Naive thymus-derived CD4-positive, alpha-beta T cell (primary cell): Measurements from ENCODE around the gene TLE6. TPM values are rescaled to one million over a fixed set of nuclear protein-coding genes. Genes with fewer than 3 reads are reported as not detected.
"Not testable (repeated sequence)": the region's sequence is repeated elsewhere in the genome, so short reads cannot be mapped to it uniquely, and the experiment has no call there.

Source experiments
- ATAC-seq: fragments of 150-1000 bp; cut with Tn5 transposase; 2 replicates; pipeline ENCODE4 v1.10.0; 2021; ENCODE audit warnings: mild to moderate bottlenecking, moderate library complexity
- CTCF ChIA-PET: fragments of 350-600 bp; sonication (Branson Sonifier 250); formaldehyde crosslinking; loops from one replicate; lab custom pipeline; 2021; ENCODE audit warnings: antibody characterized with exemption; lab: Charles Lee
- POLR2A ChIA-PET: fragments of 350-600 bp; sonication (Branson Sonifier 250); formaldehyde crosslinking; loops from one replicate; lab custom pipeline; 2021; ENCODE audit warnings: antibody characterized with exemption, inconsistent platforms; lab: Charles Lee
- DNase-seq, 9 donors: peaks; one replicate each; pipeline versions ENCODE4 v3.0.0 to v3.0.0-alpha.2; 2020 to 2022; ENCODE audit warnings: mixed read lengths in 1 of 9
- H3K27ac ChIP-seq: one replicate; pipeline ENCODE4 v1.7.0; 2013; ENCODE audit warnings: mild to moderate bottlenecking, low read depth, low read length, moderate library complexity
- H3K27me3 ChIP-seq, 2 donors: one replicate each; pipeline ENCODE4 v1.7.0; 2013; ENCODE audit warnings: low read length in 2 of 2, mild to moderate bottlenecking in 2 of 2, moderate library complexity in 2 of 2; ENCODE audit not compliant: control insufficient read depth in 2 of 2, insufficient read depth in 2 of 2
- H3K36me3 ChIP-seq, 3 experiments: 1 replicate in 2 of 3; 2 replicates in 1 of 3; pipeline ENCODE4 v1.7.0; 2013; ENCODE audit warnings: low read length in 3 of 3, mild to moderate bottlenecking in 3 of 3, moderate library complexity in 1 of 3; ENCODE audit not compliant: insufficient read depth in 3 of 3, control insufficient read depth in 2 of 3
- H3K4me1 ChIP-seq, 2 donors: one replicate each; pipeline ENCODE4 v1.7.0; 2013; ENCODE audit warnings: low read length in 2 of 2, mild to moderate bottlenecking in 2 of 2, moderate library complexity in 1 of 2; ENCODE audit not compliant: control insufficient read depth in 2 of 2, insufficient read depth in 2 of 2
- H3K4me3 ChIP-seq: 2 replicates; pipeline ENCODE4 v1.7.0; 2013; ENCODE audit warnings: mild to moderate bottlenecking, low read length
- H3K9me3 ChIP-seq, 3 experiments: 1 replicate in 2 of 3; 2 replicates in 1 of 3; pipeline ENCODE4 v1.7.0; 2013; ENCODE audit warnings: low read length in 3 of 3; ENCODE audit not compliant: control insufficient read depth in 2 of 3
- H3K27ac Mint-ChIP-seq, 9 donors: one replicate each; pipeline ENCODE4 v1.8.0; 2020 to 2022; ENCODE audit warnings: mixed read lengths in 9 of 9, mild to moderate bottlenecking in 8 of 9, moderate library complexity in 5 of 9, inconsistent platforms in 2 of 9
- H3K27me3 Mint-ChIP-seq, 5 donors: one replicate each; pipeline ENCODE4 v1.8.0; 2021 to 2022; ENCODE audit warnings: mixed read lengths in 5 of 5, mild to moderate bottlenecking in 1 of 5
- H3K36me3 Mint-ChIP-seq, 5 donors: one replicate each; pipeline ENCODE4 v1.8.0; 2020 to 2022; ENCODE audit warnings: mixed read lengths in 5 of 5, mild to moderate bottlenecking in 3 of 5, inconsistent platforms in 1 of 5
- H3K4me1 Mint-ChIP-seq, 7 donors: one replicate each; pipeline ENCODE4 v1.8.0; 2020 to 2022; ENCODE audit warnings: mixed read lengths in 7 of 7, mild to moderate bottlenecking in 3 of 7, inconsistent platforms in 1 of 7
- H3K4me3 Mint-ChIP-seq, 10 donors: one replicate each; pipeline ENCODE4 v1.8.0; 2020 to 2022; ENCODE audit warnings: mild to moderate bottlenecking in 10 of 10, mixed read lengths in 10 of 10, moderate library complexity in 6 of 10, inconsistent platforms in 2 of 10
- H3K9me3 Mint-ChIP-seq, 11 donors: one replicate each; pipeline ENCODE4 v1.8.0; 2020 to 2022; ENCODE audit warnings: mixed read lengths in 11 of 11, mild to moderate bottlenecking in 4 of 11, inconsistent platforms in 1 of 11, moderate library complexity in 1 of 11
- intact Hi-C, 2 donors: fragments of 100-400 bp; cut with micrococcal nuclease; formaldehyde crosslinking; loops; one replicate each; pipeline ENCODE4 v1.15.1; 2023
- polyA plus RNA-seq, 2 donors: library from polyadenylated mRNA; unstranded; fragments of 300-500 nt; fragmentation: Illumina TruSeq; gene quantifications; one replicate each; pipeline ENCODE4 v1.2.3, GENCODE V29; 2021
- total RNA-seq, 6 experiments: library from RNA in 5 of 6; stranded (reverse) in 5 of 6; gene quantifications; 1 replicate in 5 of 6; 2 replicates in 1 of 6; pipeline ENCODE4 v1.2.3 and lab custom pipeline; 2021 to 2026

The TLE6 gene
- total and polyA plus RNA-seq, 7 experiments from 2014 or later, result 0.52 to 0.64 (median 0.60) TPM; not detected in 4

GRCh38 chr19:3008994-3009393 lies 31.6 kb downstream of the TLE6 start:
- H3K4me1 Mint-ChIP-seq, result peaks cover 0 to 2% (median 0%) of the 10 kb centered on the region in 7 donors
- Histone ChIP-seq H3K9me3 (no peaks in the 10 kb centered on the region), H3K27me3 (no peaks in the 10 kb centered on the region), H3K36me3 (peaks cover 0 to 59% (median 8%) of the 10 kb centered on the region in 3 experiments), H3K4me1 (no peaks in the 10 kb centered on the region), H3K4me3 (no peak overlapping the region), H3K27ac (no peak overlapping the region)
- ATAC-seq, result no peak
- intact Hi-C loops, result no loop called here
- DNase-seq, result no peak
- no peak overlapping the region for H3K4me3 Mint-ChIP-seq
- peaks cover 0 to 2% (median 0%) of the 10 kb centered on the region in 11 donors for H3K9me3 Mint-ChIP-seq
- CTCF ChIA-PET, result no interaction called here
- H3K36me3 Mint-ChIP-seq, result peaks cover 0 to 26% (median 0%) of the 10 kb centered on the region in 5 donors
- POLR2A ChIA-PET, result no interaction called here
- H3K27ac Mint-ChIP-seq, result no peak overlapping the region
- H3K27me3 Mint-ChIP-seq, result no peaks in the 10 kb centered on the region

- peaks cover 0 to 57% (median 5%) of the 10 kb centered on the region in 3 experiments for H3K36me3 ChIP-seq
- no peaks in the 10 kb centered on the region for H3K9me3 Mint-ChIP-seq
- no peak overlapping the region for H3K4me3 Mint-ChIP-seq
- intact Hi-C loops, result no loop called here
- POLR2A ChIA-PET, result no interaction called here
- H3K27ac Mint-ChIP-seq, result no peak overlapping the region
- CTCF ChIA-PET, result no interaction called here
- peaks cover 0 to 2% (median 0%) of the 10 kb centered on the region in 7 donors for H3K4me1 Mint-ChIP-seq
- H3K4me3 ChIP-seq, result no peak overlapping the region
- peaks cover 0 to 30% (median 0%) of the 10 kb centered on the region in 5 donors for H3K36me3 Mint-ChIP-seq
- H3K27me3 Mint-ChIP-seq, result no peaks in the 10 kb centered on the region
- H3K27me3 ChIP-seq, result no peaks in the 10 kb centered on the region
- ATAC-seq, result no peak
- H3K9me3 ChIP-seq, result no peaks in the 10 kb centered on the region
- no peak overlapping the region for H3K27ac ChIP-seq
- no peaks in the 10 kb centered on the region for H3K4me1 ChIP-seq
- no peak for DNase-seq
Measured at GRCh38 chr19:3010871-3011270, 33.5 kb downstream of the TLE6 start.

- POLR2A ChIA-PET, H3K27ac Mint-ChIP-seq, H3K4me3 Mint-ChIP-seq, H3K4me3 ChIP-seq, H3K27me3 ChIP-seq, H3K9me3 ChIP-seq, H3K9me3 Mint-ChIP-seq, H3K4me1 ChIP-seq, CTCF ChIA-PET, H3K27me3 Mint-ChIP-seq, H3K27ac ChIP-seq, intact Hi-C loops, H3K4me1 Mint-ChIP-seq, ATAC-seq, DNase-seq: not testable (repeated sequence)
- peaks cover 0 to 30% (median 0%) of the 10 kb centered on the region in 5 donors for H3K36me3 Mint-ChIP-seq
- peaks cover 0 to 57% (median 5%) of the 10 kb centered on the region in 3 experiments for H3K36me3 ChIP-seq
Measured at GRCh38 chr19:3012059-3012458, 34.7 kb downstream of the TLE6 start.

- no peak for ATAC-seq
- H3K4me1 Mint-ChIP-seq, result peaks cover 0 to 2% (median 0%) of the 10 kb centered on the region in 7 donors
Measured at GRCh38 chr19:3012621-3013262, 35.4 kb downstream of the TLE6 start.

GRCh38 chr19:3013263-3013725 lies 35.9 kb downstream of the TLE6 start:
- ATAC-seq (no peak), DNase-seq (no peak)
- Mint-ChIP-seq H3K4me3 (no peak overlapping the region), H3K9me3 (no peaks in the 10 kb centered on the region), H3K4me1 (peaks cover 0 to 2% (median 0%) of the 10 kb centered on the region in 7 donors), H3K36me3 (peaks cover 0 to 30% (median 0%) of the 10 kb centered on the region in 5 donors), H3K27ac (no peak overlapping the region), H3K27me3 (no peaks in the 10 kb centered on the region)
- Histone ChIP-seq H3K9me3 (no peaks in the 10 kb centered on the region), H3K27ac (no peak overlapping the region), H3K36me3 (peaks cover 0 to 59% (median 5%) of the 10 kb centered on the region in 3 experiments), H3K4me1 (no peaks in the 10 kb centered on the region), H3K4me3 (no peak overlapping the region), H3K27me3 (no peaks in the 10 kb centered on the region)
- intact Hi-C loops, result no loop called here
- ChIA-PET CTCF (interaction anchor here (0.6 kb wide), 1 partner anchor 61 kb away, joined by 3 read pairs; no protein-coding TSS in a partner anchor), POLR2A (interaction anchor here (1.1 to 1.3 kb wide), 2 partner anchors 9 to 11 kb away, joined by 3 read pairs; no protein-coding TSS in a partner anchor)

More at GRCh38 chr19:3012621-3013262, 35.4 kb downstream of the TLE6 start:
- no peaks in the 10 kb centered on the region for H3K27me3 Mint-ChIP-seq
- H3K36me3 Mint-ChIP-seq, result peaks cover 0 to 30% (median 0%) of the 10 kb centered on the region in 5 donors
- DNase-seq, result no peak
- no peak overlapping the region for H3K4me3 ChIP-seq
- no peaks in the 10 kb centered on the region for H3K4me1 ChIP-seq
- H3K27me3 ChIP-seq, result no peaks in the 10 kb centered on the region
- no peak overlapping the region for H3K27ac ChIP-seq
- intact Hi-C loops, result no loop called here
- no peak overlapping the region for H3K4me3 Mint-ChIP-seq
- H3K9me3 ChIP-seq, result no peaks in the 10 kb centered on the region
- H3K36me3 ChIP-seq, result peaks cover 0 to 57% (median 5%) of the 10 kb centered on the region in 3 experiments
- H3K9me3 Mint-ChIP-seq, result no peaks in the 10 kb centered on the region
- ChIA-PET CTCF (interaction anchor here (0.6 kb wide), 1 partner anchor 60 kb away, joined by 3 read pairs; no protein-coding TSS in a partner anchor), POLR2A (interaction anchor here (0.6 to 1.3 kb wide), 3 partner anchors 8 to 159 kb away, joined by 3 read pairs; no protein-coding TSS in a partner anchor)
- H3K27ac Mint-ChIP-seq, result no peak overlapping the region

- Mint-ChIP-seq H3K36me3 (peaks cover 0 to 27% (median 0%) of the 10 kb centered on the region in 5 donors), H3K27me3 (no peaks in the 10 kb centered on the region), H3K9me3 (no peaks in the 10 kb centered on the region), H3K27ac (no peak overlapping the region), H3K4me1 (peaks cover 0 to 2% (median 0%) of the 10 kb centered on the region in 7 donors), H3K4me3 (no peak overlapping the region)
- no peak overlapping the region for H3K27ac ChIP-seq
- H3K36me3 ChIP-seq, result peaks cover 0 to 54% (median 5%) of the 10 kb centered on the region in 3 experiments
- H3K27me3 ChIP-seq, result no peaks in the 10 kb centered on the region
- no peak for ATAC-seq
- intact Hi-C loops, result no loop called here
- ChIA-PET POLR2A (interaction anchor here (0.9 to 1.1 kb wide), 2 partner anchors 10 to 22 kb away, joined by 3 to 5 read pairs; no protein-coding TSS in a partner anchor), CTCF (no interaction called here)
- no peaks in the 10 kb centered on the region for H3K9me3 ChIP-seq
- no peak overlapping the region for H3K4me3 ChIP-seq
- no peak for DNase-seq
- H3K4me1 ChIP-seq, result no peaks in the 10 kb centered on the region
Measured at GRCh38 chr19:3014135-3014534, 36.8 kb downstream of the TLE6 start.
